Osteocyte (in vitro differentiated cells): Measurements from ENCODE around the gene MKX. TPM values are rescaled to one million over a fixed set of nuclear protein-coding genes. Genes with fewer than 3 reads are reported as not detected.

ENCODE experiments used
- DNase-seq: peaks from one replicate; pipeline ENCODE4 v3.0.0; 2021; ENCODE audit warnings: mixed read lengths; ENCODE audit not compliant: unreplicated experiment; ENCODE audit errors: extremely low spot score
- H3K27ac Mint-ChIP-seq: one replicate; pipeline ENCODE4 v1.8.0; 2021; ENCODE audit warnings: mild to moderate bottlenecking, mixed read lengths; ENCODE audit not compliant: unreplicated experiment
- H3K27me3 Mint-ChIP-seq: one replicate; pipeline ENCODE4 v1.8.0; 2021; ENCODE audit warnings: mixed read lengths; ENCODE audit not compliant: unreplicated experiment
- H3K36me3 Mint-ChIP-seq: one replicate; pipeline ENCODE4 v1.8.0; 2021; ENCODE audit warnings: mixed read lengths; ENCODE audit not compliant: unreplicated experiment
- H3K4me1 Mint-ChIP-seq: one replicate; pipeline ENCODE4 v1.8.0; 2021; ENCODE audit warnings: mixed read lengths; ENCODE audit not compliant: unreplicated experiment
- H3K4me3 Mint-ChIP-seq: one replicate; pipeline ENCODE4 v1.8.0; 2021; ENCODE audit warnings: mild to moderate bottlenecking, moderate library complexity, mixed read lengths; ENCODE audit not compliant: unreplicated experiment
- H3K9me3 Mint-ChIP-seq: one replicate; pipeline ENCODE4 v1.8.0; 2021; ENCODE audit warnings: mixed read lengths; ENCODE audit not compliant: unreplicated experiment
- total RNA-seq: library from RNA; stranded (reverse); gene quantifications from 2 replicates; pipeline ENCODE4 v1.2.1, GENCODE V29; 2021
- TF ChIP-seq, protein P1 (sequence below): fragments of 200-600 bp; sonication (generic); IDR thresholded peaks from 2 replicates; pipeline ENCODE4 v1.5.0; 2021; ENCODE audit warnings: antibody characterized with exemption, mild to moderate bottlenecking, moderate library complexity

MKX gene
- total RNA-seq, 1 donor from 2014 or later = 21.5 TPM

DNA sequence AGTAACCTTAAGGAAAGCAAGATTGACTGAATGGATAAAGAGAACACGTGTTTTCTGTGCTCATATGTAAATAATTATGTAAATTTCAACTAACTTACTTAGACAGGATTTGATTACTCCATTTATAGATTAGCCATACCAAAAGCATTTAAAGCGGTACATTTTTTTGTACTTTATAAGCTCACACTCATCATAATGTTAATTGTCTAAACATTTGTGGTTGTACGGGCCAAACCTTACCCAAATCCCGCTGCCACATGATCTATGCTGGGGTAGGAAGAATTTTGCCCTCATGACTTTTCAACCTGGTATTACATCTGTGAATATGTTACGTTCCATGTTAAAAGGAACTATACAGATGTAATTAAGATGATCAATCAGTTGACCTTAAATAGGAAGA, 29.1 kb downstream of the MKX start:
- Mint-ChIP-seq H3K27me3 (no peaks in the 10 kb centered on the region), H3K27ac (no peak overlapping the region), H3K9me3 (peaks cover 7% of the 10 kb centered on the region), H3K36me3 (peaks cover 36% of the 10 kb centered on the region), H3K4me3 (no peak overlapping the region), H3K4me1 (peaks cover 22% of the 10 kb centered on the region)
- TF ChIP-seq, protein P1, sequence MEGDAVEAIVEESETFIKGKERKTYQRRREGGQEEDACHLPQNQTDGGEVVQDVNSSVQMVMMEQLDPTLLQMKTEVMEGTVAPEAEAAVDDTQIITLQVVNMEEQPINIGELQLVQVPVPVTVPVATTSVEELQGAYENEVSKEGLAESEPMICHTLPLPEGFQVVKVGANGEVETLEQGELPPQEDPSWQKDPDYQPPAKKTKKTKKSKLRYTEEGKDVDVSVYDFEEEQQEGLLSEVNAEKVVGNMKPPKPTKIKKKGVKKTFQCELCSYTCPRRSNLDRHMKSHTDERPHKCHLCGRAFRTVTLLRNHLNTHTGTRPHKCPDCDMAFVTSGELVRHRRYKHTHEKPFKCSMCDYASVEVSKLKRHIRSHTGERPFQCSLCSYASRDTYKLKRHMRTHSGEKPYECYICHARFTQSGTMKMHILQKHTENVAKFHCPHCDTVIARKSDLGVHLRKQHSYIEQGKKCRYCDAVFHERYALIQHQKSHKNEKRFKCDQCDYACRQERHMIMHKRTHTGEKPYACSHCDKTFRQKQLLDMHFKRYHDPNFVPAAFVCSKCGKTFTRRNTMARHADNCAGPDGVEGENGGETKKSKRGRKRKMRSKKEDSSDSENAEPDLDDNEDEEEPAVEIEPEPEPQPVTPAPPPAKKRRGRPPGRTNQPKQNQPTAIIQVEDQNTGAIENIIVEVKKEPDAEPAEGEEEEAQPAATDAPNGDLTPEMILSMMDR = no peak
- DNase-seq = no peak

DNA sequence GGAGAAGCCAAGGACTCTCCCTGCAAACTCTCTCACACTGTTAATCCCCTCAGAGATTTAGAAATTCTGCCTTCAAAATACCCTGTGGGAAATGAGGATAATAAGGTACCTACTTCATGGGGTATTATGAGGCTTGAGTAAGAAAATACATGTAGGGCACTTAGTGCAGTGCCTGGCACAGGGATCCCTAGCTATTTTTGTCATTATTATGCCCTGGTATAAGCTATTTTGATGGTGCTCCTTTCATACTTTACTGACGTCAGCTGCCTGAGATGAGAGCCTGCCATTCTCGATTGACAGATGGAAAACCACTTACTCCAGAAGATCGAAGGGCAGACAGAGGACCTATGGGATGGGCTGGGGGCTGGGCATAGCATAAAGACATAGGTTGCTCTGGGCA, 30.1 kb downstream of the MKX start:
- Mint-ChIP-seq H3K27ac (peak overlapping the region; percentile 4), H3K9me3 (peaks cover 2% of the 10 kb centered on the region), H3K4me1 (peaks cover 22% of the 10 kb centered on the region), H3K36me3 (peaks cover 30% of the 10 kb centered on the region), H3K4me3 (no peak overlapping the region), H3K27me3 (no peaks in the 10 kb centered on the region)
- DNase-seq = no peak
- TF ChIP-seq, protein P1 = no peak

DNA sequence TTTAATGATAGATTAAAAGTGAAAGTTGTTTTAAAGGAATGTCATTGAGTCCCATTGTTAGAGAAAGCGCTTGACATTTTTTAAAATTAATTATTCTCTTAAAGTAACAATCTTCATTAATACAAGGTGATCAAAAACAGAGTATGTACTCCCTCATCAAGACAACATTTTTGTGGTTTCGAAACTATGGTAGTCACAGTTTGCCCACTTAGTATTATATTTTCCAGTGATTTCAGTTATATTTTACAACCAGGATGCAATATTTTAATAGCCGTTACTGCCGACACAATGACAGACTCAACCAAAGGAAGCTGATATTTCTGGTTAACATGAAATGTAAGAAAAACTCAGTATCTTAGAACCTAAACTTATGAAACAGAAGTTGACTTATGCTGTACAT, 31.3 kb downstream of the MKX start:
- DNase-seq = no peak
- TF ChIP-seq, protein P1 = no peak
- peaks cover 22% of the 10 kb centered on the region for H3K4me1 Mint-ChIP-seq
- no peaks in the 10 kb centered on the region for H3K9me3 Mint-ChIP-seq
- H3K27me3 Mint-ChIP-seq = no peaks in the 10 kb centered on the region
- peaks cover 23% of the 10 kb centered on the region for H3K36me3 Mint-ChIP-seq
- H3K27ac Mint-ChIP-seq = peak overlapping the region; percentile 67
- peak overlapping the region; percentile 6 for H3K4me3 Mint-ChIP-seq

DNA sequence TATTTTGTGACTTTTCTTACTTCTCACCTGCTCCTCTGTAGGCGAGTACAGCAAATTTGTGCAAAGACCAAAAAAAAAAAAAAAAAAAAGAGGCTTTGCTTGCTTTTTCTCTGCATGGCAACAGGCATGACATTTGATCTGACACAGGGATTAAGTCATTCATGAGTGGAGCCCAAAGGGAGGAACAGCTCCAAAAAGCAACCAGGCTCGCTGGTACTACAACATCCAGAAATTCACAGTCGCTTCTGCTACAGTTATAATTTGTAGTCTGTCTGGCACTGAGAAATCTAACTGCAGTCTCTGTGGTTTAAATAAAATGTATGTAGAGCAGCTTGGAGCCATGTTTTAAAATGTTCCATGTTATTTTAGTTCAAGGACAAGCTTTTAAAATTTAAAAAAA, 31.7 kb downstream of the MKX start:
- Mint-ChIP-seq H3K27me3 (no peaks in the 10 kb centered on the region), H3K27ac (peak overlapping the region; percentile 67), H3K36me3 (peaks cover 19% of the 10 kb centered on the region), H3K4me1 (peaks cover 22% of the 10 kb centered on the region), H3K4me3 (peak overlapping the region; percentile 29), H3K9me3 (no peaks in the 10 kb centered on the region)
- TF ChIP-seq, protein P1 = no peak
- DNase-seq = no peak

DNA sequence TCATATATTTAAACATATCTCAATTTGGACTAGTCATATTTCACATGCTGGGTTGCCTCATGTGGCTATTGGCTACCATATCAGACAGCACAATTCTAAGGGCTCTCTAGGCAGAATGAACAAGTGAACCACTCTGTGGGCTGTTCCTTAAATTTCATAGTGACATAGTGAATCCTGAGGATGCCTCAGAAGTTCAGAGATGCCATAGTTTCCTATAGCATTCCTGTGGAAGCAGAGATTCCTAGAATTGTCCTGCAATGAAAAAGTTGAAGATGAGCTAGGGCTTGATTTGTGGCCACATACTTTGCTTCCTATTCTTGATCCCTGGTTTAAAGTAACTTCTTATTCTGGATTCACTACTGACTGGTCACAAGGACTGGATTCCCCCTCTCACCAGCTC, 35.6 kb downstream of the MKX start:
- H3K36me3 Mint-ChIP-seq = peaks cover 9% of the 10 kb centered on the region
- no peaks in the 10 kb centered on the region for H3K9me3 Mint-ChIP-seq
- no peaks in the 10 kb centered on the region for H3K27me3 Mint-ChIP-seq
- no peak for DNase-seq
- TF ChIP-seq, protein P1 = no peak
- no peak overlapping the region for H3K4me3 Mint-ChIP-seq
- H3K27ac Mint-ChIP-seq = no peak overlapping the region
- peaks cover 14% of the 10 kb centered on the region for H3K4me1 Mint-ChIP-seq
